ENCODE results near the gene TSPAN11. TPM values are rescaled to one million over a fixed set of nuclear protein-coding genes. Genes with fewer than 3 reads are reported as not detected.

Gene TSPAN11
- total RNA-seq, 1 experiment from 2014 or later, result 4.6 TPM

GRCh38 chr12:30898846-30899245 is 27.7 kb upstream of the TSPAN11 start:
- TF ChIP-seq PRDM15 (CRISPR knock-in tag; IDR thresholded peaks at IDR 0.05), result no peak
- TF ChIP-seq GABPB1 (CRISPR knock-in tag; IDR thresholded peaks at IDR 0.05), result no peak
- TF ChIP-seq RORB (CRISPR knock-in tag; IDR thresholded peaks at IDR 0.05), result no peak
- no peak for TF ChIP-seq TEAD1 (CRISPR knock-in tag; IDR thresholded peaks at IDR 0.05)
- no peak for TF ChIP-seq CDX4 (CRISPR knock-in tag; IDR thresholded peaks at IDR 0.05; ENCODE audit: borderline replicate concordance)
- ChIA-PET POLR2A (no interaction called here), CTCF (interaction anchor here (1.0 to 1.5 kb wide), 2 partner anchors 28 to 47 kb away, joined by 3 to 4 read pairs; partner anchors contain the start of gene TSPAN11)
- Mint-ChIP-seq H3K4me3 (no peak overlapping the region), H3K36me3 (peaks cover 2% of the 10 kb centered on the region; the same call in 1 of the 2 replicates), H3K27ac (no peak overlapping the region), H3K4me1 (peaks cover 3% of the 10 kb centered on the region; the same call in 1 of the 2 replicates), H3K9me3 (peaks cover 6% of the 10 kb centered on the region), H3K27me3 (ENCODE audit: low read depth) (peaks cover 4% of the 10 kb centered on the region; the same call in 1 of the 2 replicates)
- ATAC-seq (no peak), DNase-seq (ENCODE audit: low spot score) (no peak)

GRCh38 chr12:30900351-30900750 is 26.2 kb upstream of the TSPAN11 start:
- H3K4me1 Mint-ChIP-seq, result no peaks in the 10 kb centered on the region
- H3K36me3 Mint-ChIP-seq, result no peaks in the 10 kb centered on the region
- H3K4me3 Mint-ChIP-seq, result no peak overlapping the region
- no peak for ATAC-seq
- CTCF ChIA-PET, result interaction anchor here (1.1 to 1.5 kb wide), 2 partner anchors 26 to 147 kb away, joined by 3 to 4 read pairs; partner anchors contain the start of gene TSPAN11
- peaks cover 4% of the 10 kb centered on the region; the same call in 1 of the 2 replicates for H3K27me3 Mint-ChIP-seq (ENCODE audit: low read depth)
- no peak for DNase-seq (ENCODE audit: low spot score)
- H3K27ac Mint-ChIP-seq, result no peak overlapping the region
- TF ChIP-seq ZNF512 (CRISPR knock-in tag; IDR thresholded peaks at IDR 0.05; ENCODE audit: borderline replicate concordance) (0 out of 2 replicates have a peak, but pooled peaks have one; percentile 58), ZSCAN18 (CRISPR knock-in tag; IDR thresholded peaks at IDR 0.05) (no peak), NR3C1 (CRISPR knock-in tag; conservative IDR thresholded peaks at IDR 0.05; ENCODE audit: low read depth) (no peak), FOXJ3 (CRISPR knock-in tag; IDR thresholded peaks at IDR 0.05; ENCODE audit: borderline replicate concordance) (no peak), OVOL2 (CRISPR knock-in tag; IDR thresholded peaks at IDR 0.05; ENCODE audit: borderline replicate concordance) (no peak), ZNF396 (CRISPR knock-in tag; IDR thresholded peaks at IDR 0.05; ENCODE audit: borderline replicate concordance) (no peak), ZNF281 (CRISPR knock-in tag; IDR thresholded peaks at IDR 0.05) (no peak)
- POLR2A ChIA-PET, result no interaction called here
- peaks cover under 1% of the 10 kb centered on the region; the same call in 1 of the 2 replicates for H3K9me3 Mint-ChIP-seq
